Adrenal gland (tissue), 5 donors: Measurements from ENCODE around the gene HFM1.

Experiments used
- CTCF ChIP-seq, 6 experiments: fragments of 450-650 bp in 4 of 6; fragments of 200-600 bp in 2 of 6; sonication (generic) in 1 of 6; IDR thresholded peaks; 1 replicate in 5 of 6; 2 replicates in 1 of 6; pipeline versions ENCODE4 v1.5.1 to v1.8.0; 2016 to 2021; ENCODE audit warnings: antibody characterized with exemption in 6 of 6, mild to moderate bottlenecking in 2 of 6, moderate library complexity in 1 of 6
- POLR2A ChIP-seq, 2 donors: fragments of 450-650 bp; IDR thresholded peaks; one replicate each; pipeline ENCODE4 v1.6.1; 2017; ENCODE audit warnings: antibody characterized with exemption in 2 of 2, mild to moderate bottlenecking in 2 of 2, moderate library complexity in 1 of 2
- donor health status: DM: no; HTN: no; CAD: no.

GRCh38 chr1:91307784-91308409 is 96.7 kb downstream of the HFM1 start:
- no peak for TF ChIP-seq CTCF (IDR thresholded peaks at IDR 0.05)
- no peak for TF ChIP-seq POLR2A (IDR thresholded peaks at IDR 0.05)
